T-helper 2 cell treated with Interferon-gamma antibody and Interleukin-4, amounts not matched to agents 100 ng/mL and 5 ng/mL, for 36 hours (primary cell): ENCODE results near the gene TLR7. TPM values are rescaled to one million over a fixed set of nuclear protein-coding genes. Genes with fewer than 3 reads are reported as not detected.

Experiments used
- intact Hi-C: fragments of 100-400 bp; cut with micrococcal nuclease; formaldehyde crosslinking; loops from one replicate; pipeline ENCODE4 v1.15.1; 2023
- total RNA-seq: library from RNA; stranded (reverse); gene quantifications from 2 replicates; pipeline ENCODE4 v1.2.3, GENCODE V29; 2022

Gene TLR7
- total RNA-seq, 1 donor from 2014 or later, result not detected

DNA sequence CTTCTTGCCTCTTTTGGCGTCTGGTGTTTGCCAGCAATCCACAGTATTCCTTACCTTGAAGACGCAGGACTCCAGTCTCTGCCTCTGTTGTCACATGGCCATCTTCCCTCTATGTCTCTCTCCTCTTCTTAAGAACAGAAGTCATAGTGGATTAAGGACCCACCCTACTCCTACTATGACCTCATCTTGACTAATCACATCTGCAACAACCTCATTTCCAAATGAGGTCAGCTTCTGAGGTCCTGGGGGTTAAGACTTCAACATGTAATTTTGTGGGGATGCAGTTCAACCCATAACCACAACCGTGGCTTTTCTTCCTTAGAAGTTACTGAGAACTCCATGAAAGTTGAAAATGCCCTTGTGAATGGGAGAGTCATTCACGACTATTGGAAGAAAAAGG is 62.8 kb downstream of the TLR7 start:
- intact Hi-C loops, result no loop called here

DNA sequence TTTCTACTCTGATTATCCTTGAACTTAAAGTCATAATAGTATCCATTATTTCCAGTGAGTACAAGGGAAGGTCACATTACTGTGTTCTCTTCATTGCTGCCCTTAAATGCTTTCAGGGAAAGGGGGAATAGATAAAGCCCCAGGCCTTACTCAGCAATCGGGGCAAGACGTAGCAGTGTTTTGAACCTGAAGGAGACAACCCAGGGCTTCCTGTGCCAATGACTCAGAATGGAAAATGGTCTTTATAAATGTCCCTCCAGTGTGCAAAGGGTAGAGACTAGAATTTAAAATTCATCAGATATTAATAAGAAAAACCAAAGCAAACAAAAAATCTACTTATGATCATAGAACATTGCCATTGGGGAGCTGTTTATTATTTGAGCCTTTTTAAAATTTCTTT is 63.3 kb downstream of the TLR7 start:
- intact Hi-C loops, result no loop called here

DNA sequence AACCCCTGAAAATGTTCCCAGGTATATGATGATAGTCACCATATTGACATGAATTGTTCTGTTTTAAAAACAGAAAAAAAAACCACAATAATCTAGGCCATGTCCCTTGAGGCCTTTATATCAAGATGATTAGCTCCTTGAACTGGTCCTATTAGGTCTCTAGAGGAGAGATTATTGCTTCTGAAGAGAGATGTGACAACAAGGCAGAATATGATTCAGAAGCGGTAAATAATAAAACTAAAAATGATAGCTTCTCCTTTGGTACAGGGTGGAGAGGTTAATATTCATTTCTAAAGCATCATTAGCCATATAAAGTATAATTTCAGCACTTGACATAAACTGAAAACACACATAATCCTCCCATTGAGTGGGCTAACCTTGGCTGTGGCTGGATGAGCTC is 65.4 kb downstream of the TLR7 start:
- intact Hi-C loops, result no loop called here

DNA sequence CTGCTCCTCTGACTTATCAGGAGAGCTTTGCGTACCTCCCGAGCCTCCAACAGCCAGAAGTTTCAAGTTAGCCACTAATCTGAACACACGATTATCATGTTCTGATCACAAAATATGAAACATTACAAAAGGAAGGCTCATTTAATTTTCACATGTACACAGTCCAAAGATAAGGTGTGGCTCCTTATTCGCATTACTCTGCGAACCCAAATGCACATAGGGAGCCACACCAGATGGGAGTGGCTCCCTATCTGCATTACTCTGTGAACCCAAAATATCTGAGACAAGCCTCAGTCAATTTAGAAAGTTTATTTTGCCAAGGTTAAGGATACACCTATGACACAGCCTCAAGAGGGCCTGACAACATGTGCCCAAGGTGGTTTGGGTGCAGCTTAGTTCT is 68.0 kb downstream of the TLR7 start:
- intact Hi-C loops, result no loop called here

DNA sequence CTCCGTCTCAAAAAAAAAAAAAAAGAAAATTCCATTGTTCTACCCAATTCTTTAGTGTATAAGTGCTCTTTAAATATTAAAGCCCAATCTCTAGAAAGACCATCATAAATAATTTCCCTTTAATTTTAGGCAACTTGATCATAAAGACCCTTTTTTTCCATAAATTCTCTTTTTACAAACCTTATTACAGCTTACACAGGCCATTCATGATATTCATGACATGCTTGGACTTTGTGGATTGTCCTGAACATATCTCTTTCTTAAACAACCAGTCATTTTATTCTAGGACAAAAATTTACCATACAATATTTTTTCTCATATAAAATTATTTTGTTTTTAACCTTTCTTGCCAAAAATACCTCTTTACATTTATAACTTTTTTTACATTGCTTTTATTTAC is 70.1 kb downstream of the TLR7 start:
- intact Hi-C loops, result no loop called here

Other genes starting within 250 kb of the TLR7 start
- 78.3 and 79.1 TPM in 2 replicates for gene PRPS2, start 75.7 kb upstream of the TLR7 start, total RNA-seq
- not detected in 2 replicates for gene TLR8, start 39.5 kb downstream of the TLR7 start, total RNA-seq
- 11,581 and 11,751 TPM in 2 replicates for gene TMSB4X, start 108.0 kb downstream of the TLR7 start, total RNA-seq
- not detected in 2 replicates for gene FAM9C, start 177.5 kb downstream of the TLR7 start, total RNA-seq